GM21515 (cell line): Measurements from ENCODE around the gene PTPN22.
"Not testable (repeated sequence)": the region's sequence is repeated elsewhere in the genome, so short reads cannot be mapped to it uniquely, and the experiment has no call there.

Experiments used
- ATAC-seq: cut with Tn5 transposase; IDR thresholded peaks from one replicate; pipeline ENCODE4 v1.9.1; 2021; ENCODE audit not compliant: unreplicated experiment

Gene PTPN22

GRCh38 chr1:113854234-113854633 lies 17.3 kb downstream of the PTPN22 start:
- ATAC-seq = no peak

- not testable (repeated sequence) for ATAC-seq
Measured at GRCh38 chr1:113852694-113853093, 18.8 kb downstream of the PTPN22 start.

GRCh38 chr1:113850127-113850796 lies 21.2 kb downstream of the PTPN22 start:
- ATAC-seq = no peak

GRCh38 chr1:113849072-113849471 lies 22.4 kb downstream of the PTPN22 start:
- ATAC-seq = no peak

GRCh38 chr1:113846391-113847035 lies 25.0 kb downstream of the PTPN22 start:
- ATAC-seq = no peak

GRCh38 chr1:113836534-113836933 lies 35.0 kb downstream of the PTPN22 start:
- ATAC-seq = no peak

- ATAC-seq = no peak
Measured at GRCh38 chr1:113835686-113836290, 35.7 kb downstream of the PTPN22 start.

GRCh38 chr1:113834716-113835115 lies 36.8 kb downstream of the PTPN22 start:
- no peak for ATAC-seq

GRCh38 chr1:113830039-113830438 lies 41.5 kb downstream of the PTPN22 start:
- no peak for ATAC-seq

GRCh38 chr1:113821916-113822315 lies 49.6 kb downstream of the PTPN22 start:
- no peak for ATAC-seq

GRCh38 chr1:113818578-113818977 lies 52.9 kb downstream of the PTPN22 start:
- no peak for ATAC-seq

- no peak for ATAC-seq
Measured at GRCh38 chr1:113813218-113813617, 58.3 kb downstream of the PTPN22 start.

- no peak for ATAC-seq
Measured at GRCh38 chr1:113812661-113813135, 58.8 kb downstream of the PTPN22 start.

GRCh38 chr1:113811888-113812660 lies 59.4 kb downstream of the PTPN22 start, which contains the start of gene RSBN1:
Gene RSBN1 (minus strand): TSS chr1:113812476. CDS start chr1:113812412, 64 bp downstream.
- ATAC-seq = peak; percentile 91

GRCh38 chr1:113811156-113811887 lies 60.2 kb downstream of the PTPN22 start:
- peak; percentile 4 for ATAC-seq

GRCh38 chr1:113809670-113810602 lies 61.6 kb downstream of the PTPN22 start:
- no peak for ATAC-seq

- ATAC-seq = no peak
Measured at GRCh38 chr1:113808450-113809195, 62.9 kb downstream of the PTPN22 start.

GRCh38 chr1:113805639-113806038 lies 65.9 kb downstream of the PTPN22 start:
- ATAC-seq = no peak

GRCh38 chr1:113805256-113805531 lies 66.3 kb downstream of the PTPN22 start:
- ATAC-seq = no peak
